GM19193 (cell line): ENCODE measurements around the gene BAIAP2.

Experiments used
- POLR2A ChIP-seq: IDR thresholded peaks from 4 replicates; pipeline ENCODE4 v1.6.1; 2011; ENCODE audit not compliant: insufficient read depth, insufficient read length; ENCODE audit errors: extremely low read depth

BAIAP2 gene

GRCh38 chr17:81097134-81097942 lies 62.4 kb downstream of the BAIAP2 start:
- no peak for TF ChIP-seq POLR2A

GRCh38 chr17:81097943-81098308 lies 63.0 kb downstream of the BAIAP2 start:
- no peak for TF ChIP-seq POLR2A

GRCh38 chr17:81099888-81100287 lies 64.9 kb downstream of the BAIAP2 start:
- TF ChIP-seq POLR2A, result no peak

GRCh38 chr17:81100668-81101067 lies 65.7 kb downstream of the BAIAP2 start:
- no peak for TF ChIP-seq POLR2A

GRCh38 chr17:81101614-81102306 lies 66.8 kb downstream of the BAIAP2 start:
- no peak for TF ChIP-seq POLR2A

- TF ChIP-seq POLR2A, result no peak
Observed at GRCh38 chr17:81102352-81102751, 67.4 kb downstream of the BAIAP2 start.

- no peak for TF ChIP-seq POLR2A
Observed at GRCh38 chr17:81102869-81103268, 67.9 kb downstream of the BAIAP2 start.

GRCh38 chr17:81103379-81103778 lies 68.4 kb downstream of the BAIAP2 start:
- no peak for TF ChIP-seq POLR2A

GRCh38 chr17:81106716-81107115 lies 71.8 kb downstream of the BAIAP2 start:
- TF ChIP-seq POLR2A, result no peak

- TF ChIP-seq POLR2A, result no peak
Observed at GRCh38 chr17:81108220-81108619, 73.3 kb downstream of the BAIAP2 start.

GRCh38 chr17:81109957-81110356 lies 75.0 kb downstream of the BAIAP2 start:
- TF ChIP-seq POLR2A, result no peak

- no peak for TF ChIP-seq POLR2A
Observed at GRCh38 chr17:81110488-81111040, 75.6 kb downstream of the BAIAP2 start.

- TF ChIP-seq POLR2A, result no peak
Observed at GRCh38 chr17:81111066-81111465, 76.1 kb downstream of the BAIAP2 start.

GRCh38 chr17:81112450-81112849 lies 77.5 kb downstream of the BAIAP2 start:
- no peak for TF ChIP-seq POLR2A

GRCh38 chr17:81113158-81113724 lies 78.3 kb downstream of the BAIAP2 start:
- TF ChIP-seq POLR2A, result no peak
